HTERT RPE-1 (cell line): ENCODE data around the gene KDM3A.
"Not testable (repeated sequence)": the region's sequence is repeated elsewhere in the genome, so short reads cannot be mapped to it uniquely, and the experiment has no call there.

Experiments used
- in situ Hi-C: fragments of 300-500 bp; cut with MboI; formaldehyde crosslinking; loops from 4 replicates; pipeline ENCODE4 v1.14.3; 2020; ENCODE audit warnings: low sequenced_read_pairs

The KDM3A gene

GRCh38 chr2:86476918-86477317 is 35.7 kb downstream of the KDM3A start:
- in situ Hi-C loops = no loop called here

- in situ Hi-C loops = no loop called here
Measured at GRCh38 chr2:86477349-86477748, 36.2 kb downstream of the KDM3A start.

- in situ Hi-C loops = no loop called here
Measured at GRCh38 chr2:86480105-86480504, 38.9 kb downstream of the KDM3A start.

GRCh38 chr2:86482034-86482433 is 40.9 kb downstream of the KDM3A start:
- in situ Hi-C loops = no loop called here

GRCh38 chr2:86484385-86484784 is 43.2 kb downstream of the KDM3A start:
- in situ Hi-C loops = no loop called here

GRCh38 chr2:86485103-86485502 is 43.9 kb downstream of the KDM3A start:
- in situ Hi-C loops = no loop called here

- in situ Hi-C loops = no loop called here
Measured at GRCh38 chr2:86485802-86486201, 44.6 kb downstream of the KDM3A start.

GRCh38 chr2:86487062-86487461 is 45.9 kb downstream of the KDM3A start:
- in situ Hi-C loops = no loop called here

GRCh38 chr2:86488561-86489250 is 47.5 kb downstream of the KDM3A start:
- in situ Hi-C loops = no loop called here

- in situ Hi-C loops = no loop called here
Measured at GRCh38 chr2:86489542-86489941, 48.4 kb downstream of the KDM3A start.

GRCh38 chr2:86490245-86490644 is 49.1 kb downstream of the KDM3A start:
- in situ Hi-C loops = no loop called here

GRCh38 chr2:86491088-86491487 is 49.9 kb downstream of the KDM3A start:
- in situ Hi-C loops = no loop called here

GRCh38 chr2:86492048-86492453 is 50.9 kb downstream of the KDM3A start:
- in situ Hi-C loops = no loop called here

GRCh38 chr2:86496391-86496790 is 55.2 kb downstream of the KDM3A start:
- in situ Hi-C loops = not testable (repeated sequence)

- in situ Hi-C loops = no loop called here
Measured at GRCh38 chr2:86498468-86499260, 57.5 kb downstream of the KDM3A start.

GRCh38 chr2:86499326-86499725 is 58.2 kb downstream of the KDM3A start:
- in situ Hi-C loops = no loop called here

- in situ Hi-C loops = no loop called here
Measured at GRCh38 chr2:86500325-86501083, 59.3 kb downstream of the KDM3A start.

- in situ Hi-C loops = no loop called here
Measured at GRCh38 chr2:86507600-86507999, 66.4 kb downstream of the KDM3A start.

GRCh38 chr2:86510436-86510933 is 69.3 kb downstream of the KDM3A start:
- in situ Hi-C loops = no loop called here

GRCh38 chr2:86512034-86512433 is 70.9 kb downstream of the KDM3A start:
- in situ Hi-C loops = no loop called here

- in situ Hi-C loops = no loop called here
Measured at GRCh38 chr2:86512892-86513291, 71.7 kb downstream of the KDM3A start.
